HG02870 (cell line): ENCODE results near the gene CNPY1.

Experiments
- ATAC-seq: cut with Tn5 transposase; IDR thresholded peaks from one replicate; pipeline ENCODE4 v1.9.1; 2021; ENCODE audit warnings: mild to moderate bottlenecking, moderate library complexity; ENCODE audit not compliant: unreplicated experiment

CNPY1 gene

DNA sequence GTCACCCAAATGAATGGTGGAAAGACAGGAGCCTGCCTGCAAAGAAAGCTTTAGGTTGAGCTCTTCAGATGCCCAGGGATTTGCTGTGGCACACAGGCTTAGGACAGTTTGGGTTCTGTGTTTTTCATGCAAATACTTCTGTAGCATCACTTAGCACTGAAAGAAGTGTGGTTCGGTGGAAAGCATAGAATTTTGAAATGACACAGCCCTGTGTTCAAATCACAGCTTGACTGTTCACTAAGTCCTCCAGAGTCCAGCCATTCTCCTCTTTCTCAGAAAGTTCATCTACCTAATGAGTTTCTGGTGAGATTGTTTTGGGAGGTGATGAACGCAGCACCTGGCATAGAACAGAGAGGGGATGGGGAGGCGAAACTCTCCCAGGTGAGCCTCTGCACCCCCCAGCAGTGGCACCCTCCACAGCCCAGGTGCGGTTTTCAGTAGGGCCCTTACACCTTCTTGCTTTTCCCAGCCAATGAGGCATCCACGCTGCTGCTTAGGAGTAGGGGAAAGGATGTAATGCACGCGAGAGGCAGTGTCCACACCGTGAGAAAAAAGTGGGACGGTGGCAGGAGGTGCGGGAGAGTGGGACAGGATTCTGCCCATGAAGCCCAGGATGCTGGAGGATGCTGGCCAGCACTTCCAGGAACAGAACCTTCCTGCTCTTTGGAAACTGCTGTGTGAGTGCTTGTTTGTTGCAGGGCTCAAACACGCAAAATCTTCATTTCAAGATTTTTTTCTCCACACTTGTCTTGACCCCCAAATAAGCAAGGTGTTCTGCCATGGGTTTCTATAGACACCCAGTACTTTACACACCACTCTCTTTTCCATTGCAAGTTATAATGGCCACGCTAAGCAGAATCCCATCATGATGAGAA is 76.8 kb downstream of the CNPY1 start:
- ATAC-seq: no peak

DNA sequence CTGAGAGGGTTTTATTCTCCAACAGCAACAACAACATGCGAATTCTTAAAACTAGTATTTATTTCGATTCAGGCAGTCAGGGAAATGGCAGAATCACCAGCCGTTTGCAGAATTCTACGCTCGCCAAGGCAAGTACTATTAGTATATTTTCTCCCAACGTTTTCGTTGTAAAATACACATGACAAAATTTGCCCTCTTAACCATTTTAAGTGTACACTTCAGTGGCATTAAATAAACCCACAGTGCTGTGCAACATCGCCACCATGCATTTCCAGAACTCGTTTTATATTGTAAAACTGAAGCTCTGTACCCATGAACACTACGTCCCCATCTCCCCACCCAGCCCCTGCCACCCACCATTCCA is 77.6 kb downstream of the CNPY1 start:
- no peak for ATAC-seq

DNA sequence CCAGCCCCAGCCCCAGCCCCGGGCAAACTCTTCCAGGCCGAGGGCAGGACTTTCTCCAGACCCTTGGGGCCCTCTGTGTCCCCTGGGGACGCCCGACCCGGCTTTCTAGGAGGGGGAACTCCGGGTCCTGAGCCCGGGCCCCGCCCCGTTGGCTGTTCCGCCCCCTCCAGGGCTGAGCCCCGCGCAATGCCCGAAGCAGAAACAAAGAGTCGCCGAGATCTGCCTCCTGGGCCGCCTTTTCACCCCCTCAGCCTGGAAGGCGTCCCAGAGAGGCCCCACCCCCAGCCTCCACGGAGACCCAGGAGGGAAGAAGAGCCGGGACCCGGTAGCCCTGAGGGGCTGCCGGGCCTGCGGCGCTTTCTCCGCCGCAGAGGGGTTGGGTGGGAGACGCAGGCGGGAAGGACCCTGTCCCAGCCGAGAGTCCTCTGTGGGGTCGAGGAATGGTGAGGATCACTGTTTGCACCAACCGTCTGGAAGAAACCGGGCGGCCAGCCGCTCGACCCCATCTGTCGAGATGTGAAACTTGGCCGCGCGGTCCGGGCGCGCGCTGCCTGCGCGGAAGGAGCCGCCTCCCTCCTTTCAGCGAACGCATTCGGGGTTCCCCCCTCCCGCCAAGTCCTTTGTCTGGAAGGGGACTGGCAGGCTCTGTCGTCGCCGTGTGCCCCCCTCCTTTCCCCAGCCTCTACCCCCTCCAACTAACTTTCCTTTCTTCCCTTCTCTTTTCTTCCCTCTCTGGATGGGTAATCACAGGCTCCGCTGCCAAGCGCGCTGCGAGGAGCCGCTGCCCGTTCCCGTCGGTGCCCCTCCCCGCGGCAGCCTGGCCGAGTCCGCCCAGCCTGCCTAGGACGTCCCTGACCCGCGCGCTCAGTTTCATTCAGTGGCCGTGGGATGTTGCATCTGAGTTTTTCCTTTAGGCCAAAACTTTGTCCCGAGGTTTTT is 78.2 kb downstream of the CNPY1 start:
- no peak for ATAC-seq

DNA sequence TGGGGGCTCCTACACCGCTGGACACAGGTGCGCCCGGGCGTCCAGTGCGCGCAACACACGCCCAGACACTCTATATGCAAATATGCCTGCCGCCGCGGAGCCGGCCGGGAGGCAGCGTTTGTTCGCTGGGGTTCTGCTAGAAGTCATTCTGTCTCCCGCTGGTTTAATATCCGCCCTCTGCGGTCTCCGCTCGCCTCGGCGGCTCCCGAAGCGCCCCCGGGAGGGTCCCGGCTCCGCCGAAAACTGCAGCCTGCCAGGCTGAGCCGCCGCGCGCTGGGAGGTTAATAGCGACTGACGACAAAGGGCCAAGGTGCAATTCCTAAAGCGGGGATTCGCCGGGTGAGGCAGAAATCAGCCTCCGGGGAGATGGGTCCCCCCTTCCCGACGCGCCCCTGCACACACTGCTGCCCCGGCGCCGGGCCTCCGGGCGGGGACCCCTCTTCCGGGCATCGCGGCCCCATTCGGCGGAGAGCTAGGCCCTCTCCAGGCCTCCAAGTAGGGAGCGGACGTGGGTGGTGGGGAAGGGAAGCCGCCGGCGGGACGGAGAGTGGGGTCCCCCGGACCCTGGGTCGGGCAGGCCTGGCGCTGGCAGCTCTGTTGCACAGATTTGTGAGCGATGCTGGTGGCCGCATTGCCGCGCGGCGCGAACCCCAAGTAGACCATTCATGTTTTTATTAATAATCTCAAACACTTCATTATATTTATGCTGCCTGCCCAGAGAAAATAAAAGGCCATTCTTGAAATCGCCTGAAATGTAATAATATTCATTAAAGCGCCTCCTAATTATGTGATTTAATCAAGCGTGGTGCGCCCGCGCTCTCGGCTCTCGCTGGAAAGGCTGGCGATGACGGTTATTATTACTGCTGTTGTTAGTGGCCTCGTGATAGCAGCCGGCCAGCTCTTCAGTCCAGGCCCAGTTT is 79.3 kb downstream of the CNPY1 start:
- ATAC-seq: no peak

DNA sequence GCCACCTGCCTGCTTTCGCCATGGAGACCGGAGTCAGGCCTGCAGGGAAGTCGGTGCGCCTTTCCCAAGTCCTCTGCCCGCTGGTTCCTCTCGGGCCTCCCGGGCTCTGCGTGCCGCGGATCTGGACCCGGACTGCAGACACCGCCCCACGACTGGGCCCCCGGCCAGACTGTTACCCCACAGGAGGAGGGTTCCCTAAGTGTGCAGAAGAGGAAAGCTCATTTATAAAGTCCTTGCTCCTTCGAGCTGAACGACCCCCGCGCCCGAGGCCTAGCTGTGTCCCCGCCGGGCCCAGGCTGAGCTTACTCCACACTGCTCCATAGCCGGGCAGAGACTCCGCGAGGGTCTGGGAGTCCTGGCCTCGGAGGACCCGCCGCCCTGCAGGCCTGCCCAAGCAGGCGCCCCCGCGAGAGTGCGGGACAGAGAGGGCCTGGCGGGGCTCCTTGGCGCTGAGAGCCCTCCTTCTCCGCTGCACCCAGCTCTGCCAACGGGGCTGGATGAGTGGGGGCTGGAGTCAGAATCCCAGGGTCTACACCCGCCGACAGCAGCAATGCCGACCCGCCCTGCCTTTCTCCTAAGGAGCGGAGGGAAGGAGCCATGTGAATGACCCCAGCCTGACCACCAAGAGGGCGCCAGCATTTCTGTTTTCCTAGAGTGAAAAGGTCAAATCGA is 80.1 kb downstream of the CNPY1 start:
- ATAC-seq: no peak

DNA sequence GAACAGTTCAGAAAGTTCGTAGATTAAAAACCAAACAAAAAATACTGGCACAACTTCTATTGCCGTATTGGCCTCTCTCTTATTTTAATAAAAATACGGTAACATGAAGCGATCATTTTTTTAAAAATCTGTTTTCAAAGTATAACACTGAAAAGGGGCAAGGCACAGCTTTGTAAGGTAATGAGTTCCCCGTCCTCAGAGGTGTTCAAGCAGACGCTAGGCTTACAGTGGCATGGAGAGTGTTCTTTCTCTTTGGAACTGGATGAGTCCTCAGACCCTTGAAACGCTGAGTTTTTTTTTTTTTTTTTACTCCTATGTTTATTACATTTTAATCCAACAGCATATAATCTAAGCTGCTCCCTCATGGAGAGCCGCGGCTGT is 80.6 kb downstream of the CNPY1 start:
- ATAC-seq: no peak

DNA sequence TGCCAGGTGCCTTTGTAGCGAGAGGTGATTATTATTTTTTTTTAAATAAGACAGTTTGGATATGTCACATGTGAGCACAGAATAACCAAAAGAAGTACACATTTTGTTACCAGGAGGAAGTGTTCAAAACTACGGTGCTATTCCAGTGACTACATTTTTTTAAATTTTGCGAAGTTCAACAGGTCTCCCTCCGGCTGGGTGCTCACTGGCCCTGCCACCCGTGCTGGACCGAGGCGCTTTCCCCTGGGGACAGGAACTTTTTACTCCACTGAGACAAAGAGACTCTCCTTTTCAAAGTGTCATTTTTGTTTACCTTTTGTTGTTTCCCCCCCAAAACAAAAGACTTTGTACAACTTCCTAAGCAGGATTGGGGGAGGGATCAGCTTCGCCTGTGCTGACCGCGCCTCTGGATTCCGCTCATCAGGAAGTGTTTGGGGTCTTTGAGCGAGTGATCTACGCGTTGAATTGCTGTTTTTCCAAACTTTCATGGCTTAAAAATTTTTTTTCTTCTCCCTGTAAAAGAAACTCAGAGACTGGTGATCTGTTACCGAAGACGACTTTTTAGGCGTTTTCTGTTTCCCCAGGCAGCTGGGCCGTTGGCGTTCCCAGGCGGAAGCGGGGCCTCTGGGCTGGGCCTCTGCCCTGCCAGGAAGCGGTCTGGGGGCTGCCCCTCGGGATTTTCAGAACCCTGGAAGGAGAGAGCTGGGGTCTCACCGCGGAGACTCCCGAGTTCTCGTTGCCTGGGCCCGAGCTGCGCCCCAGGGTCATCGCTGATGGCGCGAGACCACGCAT is 81.2 kb downstream of the CNPY1 start:
- ATAC-seq: no peak

DNA sequence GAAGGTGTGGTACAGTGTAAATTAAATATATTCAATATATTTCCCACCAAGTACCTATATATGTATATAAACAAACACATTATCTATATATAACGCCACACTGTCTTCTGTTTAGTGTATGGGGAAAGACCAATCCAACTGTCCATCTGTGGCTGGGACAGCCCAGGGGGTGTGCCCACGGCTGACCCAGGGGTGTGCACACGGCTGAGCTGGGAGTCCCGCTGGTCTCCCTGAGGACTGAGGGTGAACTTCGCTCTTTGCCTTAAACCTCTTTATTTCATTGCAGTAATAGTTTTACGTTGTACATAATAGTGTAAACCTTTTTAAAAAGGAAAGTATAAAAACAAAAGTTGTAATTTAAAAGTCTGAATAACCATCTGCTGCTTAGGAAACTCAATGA is 82.2 kb downstream of the CNPY1 start:
- ATAC-seq: no peak

DNA sequence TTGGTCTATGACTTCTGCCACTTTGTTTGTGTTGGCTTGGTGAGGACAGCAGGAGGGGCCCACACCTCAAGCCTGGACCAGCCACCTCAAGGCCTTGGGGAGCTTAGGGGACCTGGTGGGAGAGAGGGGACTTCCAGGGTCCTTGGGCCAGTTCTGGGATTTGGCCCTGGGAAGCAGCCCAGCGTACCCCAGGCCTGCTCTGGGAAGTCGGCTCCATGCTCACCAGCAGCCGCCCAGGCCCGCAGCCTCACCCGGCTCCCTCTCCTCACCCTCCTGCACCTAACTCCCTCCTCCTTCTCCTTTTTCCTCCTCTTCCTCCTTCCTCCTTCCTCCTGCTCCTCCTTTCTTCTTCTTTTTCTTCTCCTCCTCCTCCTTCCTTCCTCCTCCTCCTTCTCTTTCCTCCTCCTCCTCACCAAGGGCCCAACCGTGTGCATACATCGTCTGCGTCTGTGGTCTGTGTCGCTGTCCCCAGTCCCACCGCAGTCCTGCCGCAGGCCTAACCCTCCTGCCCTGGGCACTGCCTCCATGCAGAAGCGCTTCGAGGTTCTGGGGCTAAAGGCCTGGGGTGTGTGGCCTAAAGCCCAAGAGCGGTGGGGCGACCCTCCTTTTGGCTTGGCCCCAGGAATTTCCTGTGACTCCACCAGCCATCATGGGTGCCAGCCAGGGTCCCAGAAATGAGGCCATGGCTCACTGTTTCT is 83.1 kb downstream of the CNPY1 start:
- no peak for ATAC-seq

DNA sequence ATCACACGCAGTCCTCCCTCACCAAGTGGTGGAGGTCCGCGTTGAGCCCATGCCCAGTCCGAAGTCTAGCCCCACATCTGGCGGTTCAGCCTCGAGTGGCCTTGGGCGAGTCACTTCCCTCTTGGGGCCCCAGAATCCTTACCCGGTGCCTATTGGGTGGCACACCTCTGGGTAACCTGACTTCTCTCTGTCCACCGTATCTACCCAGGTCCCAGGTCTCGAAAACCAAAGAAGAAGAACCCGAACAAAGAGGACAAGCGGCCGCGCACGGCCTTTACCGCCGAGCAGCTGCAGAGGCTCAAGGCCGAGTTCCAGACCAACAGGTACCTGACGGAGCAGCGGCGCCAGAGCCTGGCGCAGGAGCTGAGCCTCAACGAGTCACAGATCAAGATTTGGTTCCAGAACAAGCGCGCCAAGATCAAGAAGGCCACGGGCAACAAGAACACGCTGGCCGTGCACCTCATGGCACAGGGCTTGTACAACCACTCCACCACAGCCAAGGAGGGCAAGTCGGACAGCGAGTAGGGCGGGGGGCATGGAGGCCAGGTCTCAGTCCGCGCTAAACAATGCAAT is 84.1 kb downstream of the CNPY1 start:
- ATAC-seq: no peak

DNA sequence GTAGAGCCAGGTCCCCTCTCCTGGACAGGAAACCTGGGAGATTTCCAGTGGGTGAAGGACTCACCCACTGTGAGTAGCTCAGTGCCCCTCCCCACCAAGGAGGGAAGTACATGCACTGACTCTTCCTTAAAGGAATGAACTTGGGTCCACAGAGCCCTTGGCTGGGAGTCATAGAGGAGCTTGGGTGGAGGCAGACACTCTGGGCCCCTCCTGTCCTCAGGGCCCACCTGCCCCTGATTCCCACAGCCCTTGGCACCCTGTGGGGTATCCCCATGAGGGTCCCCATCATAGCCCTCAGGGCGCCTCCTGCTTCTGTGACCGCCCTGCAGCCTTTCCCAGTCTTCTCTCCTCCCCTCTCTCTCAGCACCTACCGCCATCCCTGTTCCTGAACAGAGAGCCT is 84.7 kb downstream of the CNPY1 start:
- no peak for ATAC-seq

DNA sequence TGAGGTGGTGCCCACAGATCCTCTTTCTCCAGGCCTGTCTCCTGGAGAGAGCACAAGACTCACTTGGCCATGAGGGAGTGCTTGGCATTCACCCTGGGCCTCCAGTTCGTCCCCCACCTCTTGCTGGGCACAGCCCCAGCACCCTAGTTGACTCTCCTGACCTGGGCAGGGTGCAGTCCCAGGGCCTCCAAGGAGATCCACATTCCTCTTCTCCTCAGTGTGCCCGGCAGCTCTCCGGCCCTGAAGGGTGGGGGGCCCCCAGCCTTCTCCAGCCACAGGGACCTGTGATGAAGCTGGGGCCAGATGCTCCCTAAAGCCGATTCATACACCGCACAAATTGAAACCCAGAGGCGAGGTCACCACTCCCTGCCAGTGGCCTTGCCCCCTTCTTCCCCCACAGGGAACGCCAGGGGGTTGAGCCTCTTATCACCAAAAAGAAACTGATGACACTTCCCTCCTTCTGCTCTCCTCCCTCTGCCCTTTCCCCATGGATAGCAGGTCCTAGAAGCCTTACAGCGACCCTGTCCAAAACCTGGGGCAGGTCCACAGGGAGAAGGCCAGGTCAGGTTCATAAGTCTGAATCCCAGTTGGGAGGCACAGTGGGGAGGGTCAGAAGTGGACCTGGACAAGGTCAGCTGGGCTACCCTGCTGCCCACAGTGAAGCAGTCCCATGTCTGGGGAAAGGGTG is 85.3 kb downstream of the CNPY1 start:
- no peak for ATAC-seq

DNA sequence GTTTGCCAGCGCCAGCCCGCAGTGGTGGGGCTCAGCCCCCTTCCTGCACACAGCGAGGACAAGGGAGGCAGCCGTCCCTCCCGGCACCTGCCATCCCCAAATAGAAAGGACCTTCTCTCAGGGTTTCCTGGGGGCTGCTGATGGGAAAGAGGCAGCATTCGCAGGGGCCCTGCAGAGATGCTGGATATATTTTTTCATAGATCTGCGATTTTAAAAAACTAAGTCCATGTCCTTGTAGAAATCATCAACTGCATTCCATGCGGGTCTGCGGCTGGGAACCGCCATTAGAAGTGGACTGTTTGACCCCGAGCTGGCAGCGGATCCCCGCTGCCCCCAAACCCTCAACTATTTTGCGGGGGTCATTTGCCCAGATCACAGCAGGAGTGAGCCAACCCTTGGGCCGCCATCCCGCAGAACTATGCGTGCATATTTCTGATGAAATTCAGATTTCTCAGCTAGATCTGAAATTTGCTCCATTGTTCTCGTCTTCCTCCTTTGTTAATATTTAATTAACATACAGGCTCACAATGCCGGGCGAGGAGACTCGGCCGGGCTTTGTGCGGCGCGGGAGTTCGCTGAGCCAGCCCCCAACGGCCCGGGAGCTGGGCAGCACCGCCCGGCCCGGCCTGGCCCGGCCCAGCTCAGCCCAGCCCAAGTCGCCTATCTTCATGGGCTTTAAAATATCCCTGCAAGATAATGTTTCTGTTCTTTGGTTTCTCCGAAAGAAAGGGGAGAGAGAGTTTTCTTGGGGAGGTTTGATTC is 86.5 kb downstream of the CNPY1 start:
- no peak for ATAC-seq

DNA sequence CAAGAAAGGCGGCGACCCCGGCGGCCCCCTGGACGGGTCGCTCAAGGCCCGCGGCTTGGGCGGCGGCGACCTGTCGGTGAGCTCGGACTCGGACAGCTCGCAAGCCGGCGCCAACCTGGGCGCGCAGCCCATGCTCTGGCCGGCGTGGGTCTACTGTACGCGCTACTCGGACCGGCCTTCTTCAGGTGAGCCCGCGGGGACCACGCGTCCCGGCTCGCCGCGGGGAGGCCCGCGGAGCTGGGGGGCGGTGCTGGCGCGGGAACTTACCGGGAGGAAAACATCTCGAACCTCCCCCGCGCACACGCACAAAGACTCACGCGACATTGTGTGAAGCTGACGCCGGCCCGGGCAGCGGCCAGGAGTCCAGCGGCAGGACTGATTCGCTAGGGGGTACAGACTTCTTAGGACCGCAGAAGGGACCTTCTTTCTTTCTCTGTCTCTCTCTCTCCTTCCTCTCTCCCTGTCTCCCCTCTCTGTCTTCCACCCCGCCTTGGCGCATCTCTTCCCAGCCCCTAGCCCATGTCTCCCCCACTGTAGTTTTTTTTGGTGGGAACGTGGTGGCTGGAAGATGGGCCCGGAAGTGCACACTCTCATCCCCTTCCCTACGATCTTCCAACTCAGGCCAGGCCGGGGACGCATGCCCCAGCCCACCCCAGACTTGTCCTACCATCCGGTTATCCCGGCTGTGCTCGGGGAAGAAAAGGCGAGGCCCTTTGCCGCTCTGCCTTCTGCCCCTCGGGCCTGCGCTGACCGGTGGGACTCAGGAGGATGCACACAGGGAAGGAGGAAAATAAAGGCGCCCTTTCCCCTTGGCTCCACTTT is 87.3 kb downstream of the CNPY1 start:
- ATAC-seq: no peak

DNA sequence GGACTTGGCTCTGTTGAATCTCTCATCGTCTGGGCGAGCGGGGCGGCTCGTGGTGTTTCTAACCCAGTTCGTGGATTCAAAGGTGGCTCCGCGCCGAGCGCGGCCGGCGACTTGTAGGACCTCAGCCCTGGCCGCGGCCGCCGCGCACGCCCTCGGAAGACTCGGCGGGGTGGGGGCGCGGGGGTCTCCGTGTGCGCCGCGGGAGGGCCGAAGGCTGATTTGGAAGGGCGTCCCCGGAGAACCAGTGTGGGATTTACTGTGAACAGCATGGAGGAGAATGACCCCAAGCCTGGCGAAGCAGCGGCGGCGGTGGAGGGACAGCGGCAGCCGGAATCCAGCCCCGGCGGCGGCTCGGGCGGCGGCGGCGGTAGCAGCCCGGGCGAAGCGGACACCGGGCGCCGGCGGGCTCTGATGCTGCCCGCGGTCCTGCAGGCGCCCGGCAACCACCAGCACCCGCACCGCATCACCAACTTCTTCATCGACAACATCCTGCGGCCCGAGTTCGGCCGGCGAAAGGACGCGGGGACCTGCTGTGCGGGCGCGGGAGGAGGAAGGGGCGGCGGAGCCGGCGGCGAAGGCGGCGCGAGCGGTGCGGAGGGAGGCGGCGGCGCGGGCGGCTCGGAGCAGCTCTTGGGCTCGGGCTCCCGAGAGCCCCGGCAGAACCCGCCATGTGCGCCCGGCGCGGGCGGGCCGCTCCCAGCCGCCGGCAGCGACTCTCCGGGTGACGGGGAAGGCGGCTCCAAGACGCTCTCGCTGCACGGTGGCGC is 88.1 kb downstream of the CNPY1 start, which contains the start of gene EN2:
Gene EN2, plus strand, starts transcription at position 19 of the 767 bp plus-strand sequence. Its CDS starts 249 bp downstream, at position 268.
- ATAC-seq: no peak
